ENCODE measurements around the gene CAMK4. TPM values are rescaled to one million over a fixed set of nuclear protein-coding genes. Genes with fewer than 3 reads are reported as not detected.

CAMK4 gene
- total RNA-seq, 1 donor from 2014 or later = 1.2 TPM

DNA sequence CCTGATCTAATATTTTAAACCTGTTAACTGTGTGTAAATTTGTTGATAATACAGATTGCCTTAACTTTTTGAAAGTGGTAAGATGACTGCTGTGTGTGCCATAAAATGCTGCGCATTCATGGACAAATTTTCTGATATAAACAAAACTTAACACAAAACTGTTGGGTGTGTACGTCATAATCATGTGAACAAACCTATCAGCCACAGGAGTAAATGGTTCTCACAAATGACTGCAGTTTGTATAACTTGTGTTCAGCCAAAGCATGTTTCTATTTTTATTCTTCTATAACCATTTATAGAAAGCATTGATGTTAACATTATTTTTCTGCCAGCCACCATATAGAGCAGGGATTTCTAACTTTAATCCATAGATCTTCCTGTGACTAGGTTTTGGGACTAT is 21.5 kb downstream of the CAMK4 start:
- TF ChIP-seq, protein P1, sequence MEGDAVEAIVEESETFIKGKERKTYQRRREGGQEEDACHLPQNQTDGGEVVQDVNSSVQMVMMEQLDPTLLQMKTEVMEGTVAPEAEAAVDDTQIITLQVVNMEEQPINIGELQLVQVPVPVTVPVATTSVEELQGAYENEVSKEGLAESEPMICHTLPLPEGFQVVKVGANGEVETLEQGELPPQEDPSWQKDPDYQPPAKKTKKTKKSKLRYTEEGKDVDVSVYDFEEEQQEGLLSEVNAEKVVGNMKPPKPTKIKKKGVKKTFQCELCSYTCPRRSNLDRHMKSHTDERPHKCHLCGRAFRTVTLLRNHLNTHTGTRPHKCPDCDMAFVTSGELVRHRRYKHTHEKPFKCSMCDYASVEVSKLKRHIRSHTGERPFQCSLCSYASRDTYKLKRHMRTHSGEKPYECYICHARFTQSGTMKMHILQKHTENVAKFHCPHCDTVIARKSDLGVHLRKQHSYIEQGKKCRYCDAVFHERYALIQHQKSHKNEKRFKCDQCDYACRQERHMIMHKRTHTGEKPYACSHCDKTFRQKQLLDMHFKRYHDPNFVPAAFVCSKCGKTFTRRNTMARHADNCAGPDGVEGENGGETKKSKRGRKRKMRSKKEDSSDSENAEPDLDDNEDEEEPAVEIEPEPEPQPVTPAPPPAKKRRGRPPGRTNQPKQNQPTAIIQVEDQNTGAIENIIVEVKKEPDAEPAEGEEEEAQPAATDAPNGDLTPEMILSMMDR (IDR thresholded peaks at IDR 0.05) = no peak
- DNase-seq (ENCODE audit: extremely low spot score, unreplicated experiment) = no peak
- Mint-ChIP-seq H3K4me3 (ENCODE audit: unreplicated experiment) (no peak overlapping the region), H3K27ac (ENCODE audit: unreplicated experiment) (no peak overlapping the region), H3K9me3 (ENCODE audit: unreplicated experiment) (no peaks in the 10 kb centered on the region), H3K36me3 (ENCODE audit: unreplicated experiment) (no peaks in the 10 kb centered on the region), H3K4me1 (ENCODE audit: unreplicated experiment) (no peaks in the 10 kb centered on the region), H3K27me3 (ENCODE audit: unreplicated experiment) (peaks cover 31% of the 10 kb centered on the region)

DNA sequence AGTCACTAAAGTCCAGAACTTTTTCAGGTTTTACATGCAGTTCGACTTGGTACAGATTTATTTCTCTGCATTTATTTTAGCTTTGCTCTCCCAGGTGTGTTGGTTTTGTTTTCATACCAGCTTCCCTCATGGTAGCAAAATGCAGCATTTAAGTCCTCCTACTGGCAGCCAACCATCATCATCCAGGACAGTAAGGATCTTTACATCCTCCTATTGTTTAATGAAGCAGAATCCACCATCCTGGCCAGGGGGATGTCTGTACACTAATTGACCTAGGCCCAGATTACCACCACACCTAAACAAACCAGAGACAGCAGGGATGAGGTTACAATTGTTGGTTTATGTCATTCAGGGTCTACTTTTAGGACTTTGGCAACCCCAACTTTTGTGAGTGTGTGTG is 22.3 kb downstream of the CAMK4 start:
- no peak overlapping the region for H3K27ac Mint-ChIP-seq (ENCODE audit: unreplicated experiment)
- no peaks in the 10 kb centered on the region for H3K4me1 Mint-ChIP-seq (ENCODE audit: unreplicated experiment)
- no peaks in the 10 kb centered on the region for H3K36me3 Mint-ChIP-seq (ENCODE audit: unreplicated experiment)
- TF ChIP-seq, protein P1 (IDR thresholded peaks at IDR 0.05) = no peak
- no peak overlapping the region for H3K4me3 Mint-ChIP-seq (ENCODE audit: unreplicated experiment)
- peaks cover 35% of the 10 kb centered on the region for H3K27me3 Mint-ChIP-seq (ENCODE audit: unreplicated experiment)
- no peaks in the 10 kb centered on the region for H3K9me3 Mint-ChIP-seq (ENCODE audit: unreplicated experiment)
- DNase-seq (ENCODE audit: extremely low spot score, unreplicated experiment) = no peak

DNA sequence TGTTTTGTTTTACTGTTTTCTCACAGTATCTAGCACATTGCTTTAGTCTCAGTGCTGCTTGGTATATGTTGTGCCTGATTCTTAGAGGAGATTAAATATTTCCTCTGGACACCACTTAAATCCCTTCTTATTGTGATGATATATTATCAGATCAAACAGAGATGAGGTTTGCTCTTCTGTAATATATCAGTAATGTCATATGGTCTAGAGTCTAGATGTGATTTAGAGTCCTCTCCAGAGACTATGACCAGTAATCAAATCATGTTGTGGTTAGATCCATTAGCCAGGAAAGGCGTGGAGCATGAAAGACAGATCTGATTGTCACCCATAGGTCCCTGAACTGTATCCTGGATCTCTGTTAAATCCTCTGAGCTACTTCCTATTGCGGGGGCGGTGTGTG is 24.4 kb downstream of the CAMK4 start:
- Mint-ChIP-seq H3K4me1 (ENCODE audit: unreplicated experiment) (no peaks in the 10 kb centered on the region), H3K27ac (ENCODE audit: unreplicated experiment) (no peak overlapping the region)
- TF ChIP-seq, protein P1 (IDR thresholded peaks at IDR 0.05) = no peak

DNA sequence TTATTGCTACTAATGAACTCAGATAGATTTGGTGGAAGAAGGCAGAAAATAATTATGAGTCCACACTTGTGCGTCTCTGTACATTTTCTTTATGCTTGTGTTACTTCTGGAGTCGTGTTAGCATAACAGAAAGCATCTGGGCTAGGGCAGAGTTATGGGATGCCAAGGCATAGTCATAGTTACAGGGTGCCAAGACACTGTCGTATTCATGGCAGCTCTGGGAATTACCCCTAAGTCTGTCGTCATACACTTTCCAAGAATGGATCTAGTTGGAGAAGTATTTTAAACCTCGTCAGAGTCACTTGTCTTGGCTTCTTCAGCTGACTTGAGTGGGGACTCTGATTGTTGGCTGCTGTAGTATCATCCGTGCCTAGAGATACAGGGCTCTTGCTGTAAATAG is 27.7 kb downstream of the CAMK4 start:
- DNase-seq (ENCODE audit: extremely low spot score, unreplicated experiment) = no peak
- TF ChIP-seq, protein P1 (IDR thresholded peaks at IDR 0.05) = no peak
- H3K27ac Mint-ChIP-seq (ENCODE audit: unreplicated experiment) = no peak overlapping the region
- H3K4me1 Mint-ChIP-seq (ENCODE audit: unreplicated experiment) = no peaks in the 10 kb centered on the region
- no peaks in the 10 kb centered on the region for H3K9me3 Mint-ChIP-seq (ENCODE audit: unreplicated experiment)
- H3K27me3 Mint-ChIP-seq (ENCODE audit: unreplicated experiment) = peaks cover 25% of the 10 kb centered on the region
- no peak overlapping the region for H3K4me3 Mint-ChIP-seq (ENCODE audit: unreplicated experiment)
- H3K36me3 Mint-ChIP-seq (ENCODE audit: unreplicated experiment) = no peaks in the 10 kb centered on the region

More for the DNA sequence above, 24.4 kb downstream of the CAMK4 start:
- no peak overlapping the region for H3K4me3 Mint-ChIP-seq (ENCODE audit: unreplicated experiment)
- H3K27me3 Mint-ChIP-seq (ENCODE audit: unreplicated experiment) = peaks cover 26% of the 10 kb centered on the region
- H3K9me3 Mint-ChIP-seq (ENCODE audit: unreplicated experiment) = no peaks in the 10 kb centered on the region
- no peak for DNase-seq (ENCODE audit: extremely low spot score, unreplicated experiment)
- no peaks in the 10 kb centered on the region for H3K36me3 Mint-ChIP-seq (ENCODE audit: unreplicated experiment)

DNA sequence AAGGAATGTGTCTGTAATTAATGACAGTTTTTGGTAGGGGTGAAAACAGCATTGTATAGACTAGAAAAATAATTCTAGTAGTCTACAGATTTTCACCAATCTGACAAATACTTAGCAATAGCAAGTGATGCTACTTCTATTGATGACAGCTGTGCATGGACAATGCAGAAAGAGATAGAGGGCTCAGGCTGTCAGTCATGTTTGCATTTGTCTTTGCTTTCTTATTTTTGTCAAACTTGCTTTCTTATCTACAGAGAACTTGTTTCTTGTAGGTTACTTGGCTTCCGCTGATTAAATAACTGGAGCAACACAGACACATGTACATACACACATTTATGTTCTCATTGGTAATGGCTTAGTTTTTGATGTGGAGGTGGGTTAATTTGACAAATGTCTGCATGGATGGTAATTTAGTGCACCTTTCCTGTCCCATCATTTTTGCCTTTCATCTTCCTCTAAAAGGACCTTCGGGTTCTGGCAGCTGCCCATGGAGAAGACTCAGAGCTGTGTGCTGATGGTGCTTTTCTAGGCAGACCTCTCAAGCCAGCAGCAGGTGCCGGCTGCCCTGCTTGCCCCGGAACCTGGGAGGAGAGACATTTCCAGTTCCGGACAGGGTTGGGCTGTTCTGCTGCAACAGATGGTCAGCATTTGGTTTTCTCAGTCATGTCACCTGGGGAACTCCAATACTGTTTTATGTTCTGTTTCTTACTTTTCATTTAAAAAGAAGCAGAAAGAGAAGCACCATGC is 28.8 kb downstream of the CAMK4 start:
- no peaks in the 10 kb centered on the region for H3K36me3 Mint-ChIP-seq (ENCODE audit: unreplicated experiment)
- no peak for DNase-seq (ENCODE audit: extremely low spot score, unreplicated experiment)
- no peak overlapping the region for H3K27ac Mint-ChIP-seq (ENCODE audit: unreplicated experiment)
- H3K4me3 Mint-ChIP-seq (ENCODE audit: unreplicated experiment) = no peak overlapping the region
- TF ChIP-seq, protein P1 (IDR thresholded peaks at IDR 0.05) = no peak
- H3K27me3 Mint-ChIP-seq (ENCODE audit: unreplicated experiment) = peaks cover 25% of the 10 kb centered on the region
- no peaks in the 10 kb centered on the region for H3K9me3 Mint-ChIP-seq (ENCODE audit: unreplicated experiment)
- no peaks in the 10 kb centered on the region for H3K4me1 Mint-ChIP-seq (ENCODE audit: unreplicated experiment)

Data from osteocyte (in vitro differentiated cells).